Panc1 (cell line): Measurements from ENCODE around the gene CTSD.

Experiments used
- CTCF ChIP-seq: fragments of 450-650 bp; IDR thresholded peaks from 2 replicates; pipeline ENCODE4 v1.5.1; 2017; ENCODE audit warnings: mild to moderate bottlenecking
- POLR2AphosphoS5 ChIP-seq: IDR thresholded peaks from 2 replicates; pipeline ENCODE4 v1.6.1; 2012; ENCODE audit warnings: mild to moderate bottlenecking, low read depth, low read length, moderate library complexity
- REST ChIP-seq, 2 experiments: IDR thresholded peaks; 2 replicates each; pipeline ENCODE4 v1.6.1; 2011 to 2012; ENCODE audit warnings: low read depth in 2 of 2, control low read depth in 1 of 2, low read length in 1 of 2, mild to moderate bottlenecking in 1 of 2, moderate library complexity in 1 of 2; ENCODE audit not compliant: insufficient read depth in 1 of 2
- SIN3A ChIP-seq: IDR thresholded peaks from 2 replicates; pipeline ENCODE4 v1.6.1; 2012; ENCODE audit warnings: low read depth, mild to moderate bottlenecking, low read length, moderate library complexity, borderline replicate concordance; ENCODE audit not compliant: insufficient read depth
- TCF7L2 ChIP-seq: IDR thresholded peaks from 2 replicates; pipeline ENCODE4 v1.6.1; 2011; ENCODE audit warnings: mild to moderate bottlenecking, low read depth, low read length, inconsistent platforms

GRCh38 chr11:1761110-1761856 lies 2.4 kb downstream of the CTSD start:
- TF ChIP-seq POLR2AphosphoS5 (no peak), CTCF (no peak), REST (IDR thresholded peaks at IDR 0.05; ENCODE audit: insufficient read depth in 1 of 2, low read depth in 2 of 2, low read length in 1 of 2) (no peak), SIN3A (no peak), TCF7L2 (no peak)
